H1 (cell line): ENCODE data around the gene PAPSS2. TPM values are rescaled to one million over a fixed set of nuclear protein-coding genes. Genes with fewer than 3 reads are reported as not detected.

ENCODE experiments used
- ASH2L ChIP-seq: fragments of 200-600, 300-600 bp; sonication (generic); IDR thresholded peaks from one replicate; pipeline ENCODE4 v1.7.1; 2017; ENCODE audit warnings: low read length
- EGR1 ChIP-seq: IDR thresholded peaks from 2 replicates; pipeline ENCODE4 v1.6.1; 2011; ENCODE audit warnings: low read depth, low read length, borderline replicate concordance
- RFX5 ChIP-seq: IDR thresholded peaks from 2 replicates; pipeline ENCODE4 v1.6.1; 2011; ENCODE audit warnings: low read depth, low read length, improper control_type of control experiment, borderline replicate concordance
- SIX5 ChIP-seq: IDR thresholded peaks from 2 replicates; pipeline ENCODE4 v1.6.1; 2011; ENCODE audit warnings: mild to moderate bottlenecking, low read depth, low read length
- TAF1 ChIP-seq: IDR thresholded peaks from 2 replicates; pipeline ENCODE4 v1.6.1; 2011; ENCODE audit warnings: mild to moderate bottlenecking, low read depth, low read length
- polyA plus RNA-seq, 7 experiments: library from polyadenylated mRNA; depleted of rRNA in 3 of 7; stranded (reverse) in 5 of 7; unstranded in 2 of 7; fragments of >200 nt in 5 of 7; fragments of 200-250 nt in 2 of 7; gene quantifications; 1 replicate in 5 of 7; 2 replicates in 1 of 7; 4 replicates in 1 of 7; pipeline versions ENCODE4 v1.2.1 to v1.2.3, GENCODE V29; 2011 to 2013; ENCODE audit warnings: missing spikeins in 2 of 7, mixed read lengths in 2 of 7
- total RNA-seq: library from RNA; stranded (reverse); fragmentation: NEBNext Ultra II Directional; extraction: Animal tissue kit (Norgen Biotek cat#: 25700); gene quantifications from 2 replicates; pipeline ENCODE4 v1.2.1, GENCODE V29; 2021
- TF ChIP-seq, protein P1 (sequence below): fragments of 300-600 bp; sonication (generic); IDR thresholded peaks from 2 replicates; pipeline ENCODE4 v1.7.1; 2012; ENCODE audit warnings: low read length, moderate library complexity, mild to moderate bottlenecking, inconsistent platforms; ENCODE audit not compliant: insufficient replicate concordance
- TF ChIP-seq, protein P2 (sequence below): IDR thresholded peaks from 2 replicates; pipeline ENCODE4 v1.6.1; 2012; ENCODE audit warnings: low read length, inconsistent platforms

Gene PAPSS2
- total and polyA plus RNA-seq, 2 of the 8 experiments (the other 6 are each of a cell fraction or from before 2014, with no cell fraction given): 7.6 to 20.2 TPM

DNA sequence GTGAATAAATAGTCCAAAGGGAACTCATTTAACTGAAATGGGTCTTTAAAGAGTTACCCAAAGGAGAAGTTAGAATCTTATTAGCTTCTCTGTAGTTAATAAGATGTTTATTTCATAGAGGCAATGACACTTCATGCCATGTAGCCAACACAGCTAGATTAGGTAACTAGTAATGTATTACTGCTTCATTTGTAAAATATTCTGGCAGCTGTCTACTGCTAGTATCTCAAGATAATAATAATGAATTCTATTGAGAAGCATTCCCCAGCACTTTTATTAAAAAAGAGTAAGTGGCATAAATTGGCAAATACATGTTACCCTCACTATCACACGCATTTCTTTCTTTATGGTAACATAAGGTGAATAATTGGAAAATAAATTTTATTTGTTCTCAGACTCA, 10.1 kb downstream of the PAPSS2 start (continued):
- TF ChIP-seq, protein P1, sequence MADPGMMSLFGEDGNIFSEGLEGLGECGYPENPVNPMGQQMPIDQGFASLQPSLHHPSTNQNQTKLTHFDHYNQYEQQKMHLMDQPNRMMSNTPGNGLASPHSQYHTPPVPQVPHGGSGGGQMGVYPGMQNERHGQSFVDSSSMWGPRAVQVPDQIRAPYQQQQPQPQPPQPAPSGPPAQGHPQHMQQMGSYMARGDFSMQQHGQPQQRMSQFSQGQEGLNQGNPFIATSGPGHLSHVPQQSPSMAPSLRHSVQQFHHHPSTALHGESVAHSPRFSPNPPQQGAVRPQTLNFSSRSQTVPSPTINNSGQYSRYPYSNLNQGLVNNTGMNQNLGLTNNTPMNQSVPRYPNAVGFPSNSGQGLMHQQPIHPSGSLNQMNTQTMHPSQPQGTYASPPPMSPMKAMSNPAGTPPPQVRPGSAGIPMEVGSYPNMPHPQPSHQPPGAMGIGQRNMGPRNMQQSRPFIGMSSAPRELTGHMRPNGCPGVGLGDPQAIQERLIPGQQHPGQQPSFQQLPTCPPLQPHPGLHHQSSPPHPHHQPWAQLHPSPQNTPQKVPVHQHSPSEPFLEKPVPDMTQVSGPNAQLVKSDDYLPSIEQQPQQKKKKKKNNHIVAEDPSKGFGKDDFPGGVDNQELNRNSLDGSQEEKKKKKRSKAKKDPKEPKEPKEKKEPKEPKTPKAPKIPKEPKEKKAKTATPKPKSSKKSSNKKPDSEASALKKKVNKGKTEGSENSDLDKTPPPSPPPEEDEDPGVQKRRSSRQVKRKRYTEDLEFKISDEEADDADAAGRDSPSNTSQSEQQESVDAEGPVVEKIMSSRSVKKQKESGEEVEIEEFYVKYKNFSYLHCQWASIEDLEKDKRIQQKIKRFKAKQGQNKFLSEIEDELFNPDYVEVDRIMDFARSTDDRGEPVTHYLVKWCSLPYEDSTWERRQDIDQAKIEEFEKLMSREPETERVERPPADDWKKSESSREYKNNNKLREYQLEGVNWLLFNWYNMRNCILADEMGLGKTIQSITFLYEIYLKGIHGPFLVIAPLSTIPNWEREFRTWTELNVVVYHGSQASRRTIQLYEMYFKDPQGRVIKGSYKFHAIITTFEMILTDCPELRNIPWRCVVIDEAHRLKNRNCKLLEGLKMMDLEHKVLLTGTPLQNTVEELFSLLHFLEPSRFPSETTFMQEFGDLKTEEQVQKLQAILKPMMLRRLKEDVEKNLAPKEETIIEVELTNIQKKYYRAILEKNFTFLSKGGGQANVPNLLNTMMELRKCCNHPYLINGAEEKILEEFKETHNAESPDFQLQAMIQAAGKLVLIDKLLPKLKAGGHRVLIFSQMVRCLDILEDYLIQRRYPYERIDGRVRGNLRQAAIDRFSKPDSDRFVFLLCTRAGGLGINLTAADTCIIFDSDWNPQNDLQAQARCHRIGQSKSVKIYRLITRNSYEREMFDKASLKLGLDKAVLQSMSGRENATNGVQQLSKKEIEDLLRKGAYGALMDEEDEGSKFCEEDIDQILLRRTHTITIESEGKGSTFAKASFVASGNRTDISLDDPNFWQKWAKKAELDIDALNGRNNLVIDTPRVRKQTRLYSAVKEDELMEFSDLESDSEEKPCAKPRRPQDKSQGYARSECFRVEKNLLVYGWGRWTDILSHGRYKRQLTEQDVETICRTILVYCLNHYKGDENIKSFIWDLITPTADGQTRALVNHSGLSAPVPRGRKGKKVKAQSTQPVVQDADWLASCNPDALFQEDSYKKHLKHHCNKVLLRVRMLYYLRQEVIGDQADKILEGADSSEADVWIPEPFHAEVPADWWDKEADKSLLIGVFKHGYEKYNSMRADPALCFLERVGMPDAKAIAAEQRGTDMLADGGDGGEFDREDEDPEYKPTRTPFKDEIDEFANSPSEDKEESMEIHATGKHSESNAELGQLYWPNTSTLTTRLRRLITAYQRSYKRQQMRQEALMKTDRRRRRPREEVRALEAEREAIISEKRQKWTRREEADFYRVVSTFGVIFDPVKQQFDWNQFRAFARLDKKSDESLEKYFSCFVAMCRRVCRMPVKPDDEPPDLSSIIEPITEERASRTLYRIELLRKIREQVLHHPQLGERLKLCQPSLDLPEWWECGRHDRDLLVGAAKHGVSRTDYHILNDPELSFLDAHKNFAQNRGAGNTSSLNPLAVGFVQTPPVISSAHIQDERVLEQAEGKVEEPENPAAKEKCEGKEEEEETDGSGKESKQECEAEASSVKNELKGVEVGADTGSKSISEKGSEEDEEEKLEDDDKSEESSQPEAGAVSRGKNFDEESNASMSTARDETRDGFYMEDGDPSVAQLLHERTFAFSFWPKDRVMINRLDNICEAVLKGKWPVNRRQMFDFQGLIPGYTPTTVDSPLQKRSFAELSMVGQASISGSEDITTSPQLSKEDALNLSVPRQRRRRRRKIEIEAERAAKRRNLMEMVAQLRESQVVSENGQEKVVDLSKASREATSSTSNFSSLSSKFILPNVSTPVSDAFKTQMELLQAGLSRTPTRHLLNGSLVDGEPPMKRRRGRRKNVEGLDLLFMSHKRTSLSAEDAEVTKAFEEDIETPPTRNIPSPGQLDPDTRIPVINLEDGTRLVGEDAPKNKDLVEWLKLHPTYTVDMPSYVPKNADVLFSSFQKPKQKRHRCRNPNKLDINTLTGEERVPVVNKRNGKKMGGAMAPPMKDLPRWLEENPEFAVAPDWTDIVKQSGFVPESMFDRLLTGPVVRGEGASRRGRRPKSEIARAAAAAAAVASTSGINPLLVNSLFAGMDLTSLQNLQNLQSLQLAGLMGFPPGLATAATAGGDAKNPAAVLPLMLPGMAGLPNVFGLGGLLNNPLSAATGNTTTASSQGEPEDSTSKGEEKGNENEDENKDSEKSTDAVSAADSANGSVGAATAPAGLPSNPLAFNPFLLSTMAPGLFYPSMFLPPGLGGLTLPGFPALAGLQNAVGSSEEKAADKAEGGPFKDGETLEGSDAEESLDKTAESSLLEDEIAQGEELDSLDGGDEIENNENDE: no peak
- TF ChIP-seq EGR1: no peak
- no peak for TF ChIP-seq SIX5
- TF ChIP-seq ASH2L: no peak
- TF ChIP-seq, protein P2, sequence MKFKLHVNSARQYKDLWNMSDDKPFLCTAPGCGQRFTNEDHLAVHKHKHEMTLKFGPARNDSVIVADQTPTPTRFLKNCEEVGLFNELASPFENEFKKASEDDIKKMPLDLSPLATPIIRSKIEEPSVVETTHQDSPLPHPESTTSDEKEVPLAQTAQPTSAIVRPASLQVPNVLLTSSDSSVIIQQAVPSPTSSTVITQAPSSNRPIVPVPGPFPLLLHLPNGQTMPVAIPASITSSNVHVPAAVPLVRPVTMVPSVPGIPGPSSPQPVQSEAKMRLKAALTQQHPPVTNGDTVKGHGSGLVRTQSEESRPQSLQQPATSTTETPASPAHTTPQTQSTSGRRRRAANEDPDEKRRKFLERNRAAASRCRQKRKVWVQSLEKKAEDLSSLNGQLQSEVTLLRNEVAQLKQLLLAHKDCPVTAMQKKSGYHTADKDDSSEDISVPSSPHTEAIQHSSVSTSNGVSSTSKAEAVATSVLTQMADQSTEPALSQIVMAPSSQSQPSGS: no peak
- no peak for TF ChIP-seq TAF1
- TF ChIP-seq RFX5: no peak
